ENCODE data around the gene PCMT1.
"Not testable (repeated sequence)": the region's sequence is repeated elsewhere in the genome, so short reads cannot be mapped to it uniquely, and the experiment has no call there.

The PCMT1 gene

DNA sequence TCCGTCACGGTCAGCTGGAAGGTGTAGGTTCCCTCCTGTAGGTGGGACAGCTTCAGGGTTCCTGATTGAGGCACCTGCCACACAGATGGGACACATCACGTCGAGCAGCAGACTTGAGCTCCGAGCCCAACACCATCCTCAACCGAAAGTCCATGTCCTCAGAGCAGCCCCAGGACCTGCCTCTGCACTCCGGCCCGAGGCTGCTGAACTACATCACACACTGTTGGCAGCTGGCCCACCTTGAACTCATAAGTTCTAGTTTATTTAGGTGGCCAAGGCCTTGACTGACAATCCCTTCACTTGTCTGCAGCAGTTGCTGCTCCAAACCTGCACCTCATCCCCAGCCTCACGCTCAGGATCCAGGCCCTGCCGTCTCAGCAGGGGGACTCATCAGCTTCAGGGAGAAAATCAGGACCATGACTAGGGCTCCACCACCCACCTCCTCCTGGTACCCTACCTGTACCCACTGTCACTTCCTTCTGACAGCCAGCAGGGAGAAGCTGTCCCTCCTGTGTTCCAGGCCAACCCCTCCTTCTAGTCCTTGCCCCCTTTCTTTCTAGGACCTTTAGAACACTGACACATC, 93.6 kb downstream of the PCMT1 start:
- H3K36me3 Mint-ChIP-seq (ENCODE audit: low read depth): no peaks in the 10 kb centered on the region
- no peaks in the 10 kb centered on the region for H3K27me3 Mint-ChIP-seq
- no peak overlapping the region for H3K27ac Mint-ChIP-seq
- peaks cover 4% of the 10 kb centered on the region for H3K4me1 Mint-ChIP-seq (ENCODE audit: low read depth)
- H3K4me3 Mint-ChIP-seq: no peak overlapping the region
- H3K9me3 Mint-ChIP-seq: no peaks in the 10 kb centered on the region
- intact Hi-C loops (cut with micrococcal nuclease): no loop called here

- H3K4me3 Mint-ChIP-seq; H3K27ac Mint-ChIP-seq; H3K27me3 Mint-ChIP-seq; H3K4me1 Mint-ChIP-seq (ENCODE audit: low read depth); intact Hi-C loops (cut with micrococcal nuclease); H3K36me3 Mint-ChIP-seq (ENCODE audit: low read depth); H3K9me3 Mint-ChIP-seq: not testable (repeated sequence)
Observed at GRCh38 chr6:149844036-149844435, 94.5 kb downstream of the PCMT1 start.

GRCh38 chr6:149844480-149844879, 94.9 kb downstream of the PCMT1 start:
- Mint-ChIP-seq H3K27ac (no peak overlapping the region), H3K4me3 (no peak overlapping the region), H3K4me1 (ENCODE audit: low read depth) (peaks cover 4% of the 10 kb centered on the region), H3K36me3 (ENCODE audit: low read depth) (no peaks in the 10 kb centered on the region), H3K27me3 (no peaks in the 10 kb centered on the region), H3K9me3 (no peaks in the 10 kb centered on the region)
- intact Hi-C loops (cut with micrococcal nuclease): no loop called here

- no peaks in the 10 kb centered on the region for H3K9me3 Mint-ChIP-seq
- intact Hi-C loops (cut with micrococcal nuclease): no loop called here
- no peaks in the 10 kb centered on the region for H3K36me3 Mint-ChIP-seq (ENCODE audit: low read depth)
- H3K4me3 Mint-ChIP-seq: no peak overlapping the region
- peaks cover 4% of the 10 kb centered on the region for H3K4me1 Mint-ChIP-seq (ENCODE audit: low read depth)
- H3K27ac Mint-ChIP-seq: no peak overlapping the region
- H3K27me3 Mint-ChIP-seq: no peaks in the 10 kb centered on the region
Observed at GRCh38 chr6:149845549-149845948, 96.0 kb downstream of the PCMT1 start.

DNA sequence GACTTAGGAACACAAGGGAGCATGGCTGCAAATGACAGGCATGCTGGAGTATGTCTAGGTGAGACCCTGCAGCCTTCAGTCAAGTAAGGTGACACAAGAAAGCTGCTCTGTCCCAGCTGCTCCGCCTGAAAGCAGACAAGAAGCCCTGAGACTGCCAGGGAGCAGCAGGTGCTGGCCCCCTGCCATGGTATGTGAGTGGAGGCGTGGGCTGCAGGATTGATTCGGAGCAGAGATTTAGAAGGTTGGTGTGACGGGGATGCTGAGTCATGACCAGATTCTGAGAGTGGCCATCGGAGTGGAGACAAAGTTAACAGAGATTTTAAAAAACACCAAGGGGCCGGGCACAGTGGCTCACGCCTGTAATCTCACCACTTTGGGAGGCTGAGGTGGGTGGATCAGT, 96.8 kb downstream of the PCMT1 start:
- H3K9me3 Mint-ChIP-seq: no peaks in the 10 kb centered on the region
- H3K27ac Mint-ChIP-seq: no peak overlapping the region
- H3K27me3 Mint-ChIP-seq: no peaks in the 10 kb centered on the region
- intact Hi-C loops (cut with micrococcal nuclease): no loop called here
- H3K4me1 Mint-ChIP-seq (ENCODE audit: low read depth): peaks cover 5% of the 10 kb centered on the region
- no peak overlapping the region for H3K4me3 Mint-ChIP-seq
- H3K36me3 Mint-ChIP-seq (ENCODE audit: low read depth): no peaks in the 10 kb centered on the region

GRCh38 chr6:149847939-149848267, 98.4 kb downstream of the PCMT1 start:
- no peak overlapping the region for H3K4me3 Mint-ChIP-seq
- intact Hi-C loops (cut with micrococcal nuclease): no loop called here
- no peaks in the 10 kb centered on the region for H3K36me3 Mint-ChIP-seq (ENCODE audit: low read depth)
- H3K4me1 Mint-ChIP-seq (ENCODE audit: low read depth): peaks cover 18% of the 10 kb centered on the region
- H3K9me3 Mint-ChIP-seq: no peaks in the 10 kb centered on the region
- no peaks in the 10 kb centered on the region for H3K27me3 Mint-ChIP-seq
- no peak overlapping the region for H3K27ac Mint-ChIP-seq

- H3K36me3 Mint-ChIP-seq (ENCODE audit: low read depth); H3K4me3 Mint-ChIP-seq; H3K27me3 Mint-ChIP-seq; H3K27ac Mint-ChIP-seq; intact Hi-C loops (cut with micrococcal nuclease); H3K9me3 Mint-ChIP-seq: not testable (repeated sequence)
- peaks cover 17% of the 10 kb centered on the region for H3K4me1 Mint-ChIP-seq (ENCODE audit: low read depth)
Observed at GRCh38 chr6:149848343-149848742, 98.8 kb downstream of the PCMT1 start.

- Mint-ChIP-seq H3K9me3 (no peaks in the 10 kb centered on the region), H3K27me3 (no peaks in the 10 kb centered on the region), H3K36me3 (ENCODE audit: low read depth) (no peaks in the 10 kb centered on the region), H3K27ac (no peak overlapping the region), H3K4me1 (ENCODE audit: low read depth) (peaks cover 21% of the 10 kb centered on the region), H3K4me3 (no peak overlapping the region)
- intact Hi-C loops (cut with micrococcal nuclease): no loop called here
Observed at GRCh38 chr6:149851461-149852110, 102.0 kb downstream of the PCMT1 start.

- Mint-ChIP-seq H3K27me3 (no peaks in the 10 kb centered on the region), H3K27ac (no peak overlapping the region), H3K9me3 (no peaks in the 10 kb centered on the region), H3K36me3 (ENCODE audit: low read depth) (no peaks in the 10 kb centered on the region), H3K4me1 (ENCODE audit: low read depth) (peaks cover 21% of the 10 kb centered on the region), H3K4me3 (no peak overlapping the region)
- intact Hi-C loops (cut with micrococcal nuclease): no loop called here
Observed at GRCh38 chr6:149852180-149852579, 102.6 kb downstream of the PCMT1 start.

- H3K4me3 Mint-ChIP-seq: no peak overlapping the region
- H3K27ac Mint-ChIP-seq: no peak overlapping the region
- H3K9me3 Mint-ChIP-seq: no peaks in the 10 kb centered on the region
- H3K36me3 Mint-ChIP-seq (ENCODE audit: low read depth): no peaks in the 10 kb centered on the region
- intact Hi-C loops (cut with micrococcal nuclease): no loop called here
- no peaks in the 10 kb centered on the region for H3K27me3 Mint-ChIP-seq
- H3K4me1 Mint-ChIP-seq (ENCODE audit: low read depth): peaks cover 21% of the 10 kb centered on the region
Observed at GRCh38 chr6:149852881-149853280, 103.3 kb downstream of the PCMT1 start.

DNA sequence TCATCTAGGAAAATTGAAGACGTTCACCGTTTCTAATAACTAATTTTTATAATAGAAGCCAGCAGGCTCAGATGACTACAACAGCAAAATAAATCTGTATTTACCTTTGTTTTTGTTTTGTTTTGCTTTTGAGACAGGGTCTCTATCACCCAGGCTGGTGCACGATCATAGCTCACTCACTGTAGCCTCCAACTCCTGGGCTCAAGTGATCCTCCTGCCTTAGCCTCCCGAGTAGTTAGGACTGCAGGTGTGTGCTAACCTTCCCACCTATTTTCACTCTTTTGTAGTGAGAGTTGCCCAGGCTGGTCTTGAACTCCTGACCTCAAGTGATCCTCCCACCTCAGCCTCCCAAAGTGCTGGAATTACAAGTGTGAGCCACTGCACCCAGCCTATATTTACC, 104.5 kb downstream of the PCMT1 start:
- peaks cover 21% of the 10 kb centered on the region for H3K4me1 Mint-ChIP-seq (ENCODE audit: low read depth)
- H3K27ac Mint-ChIP-seq; H3K36me3 Mint-ChIP-seq (ENCODE audit: low read depth); H3K4me3 Mint-ChIP-seq; H3K27me3 Mint-ChIP-seq; intact Hi-C loops (cut with micrococcal nuclease); H3K9me3 Mint-ChIP-seq: not testable (repeated sequence)

DNA sequence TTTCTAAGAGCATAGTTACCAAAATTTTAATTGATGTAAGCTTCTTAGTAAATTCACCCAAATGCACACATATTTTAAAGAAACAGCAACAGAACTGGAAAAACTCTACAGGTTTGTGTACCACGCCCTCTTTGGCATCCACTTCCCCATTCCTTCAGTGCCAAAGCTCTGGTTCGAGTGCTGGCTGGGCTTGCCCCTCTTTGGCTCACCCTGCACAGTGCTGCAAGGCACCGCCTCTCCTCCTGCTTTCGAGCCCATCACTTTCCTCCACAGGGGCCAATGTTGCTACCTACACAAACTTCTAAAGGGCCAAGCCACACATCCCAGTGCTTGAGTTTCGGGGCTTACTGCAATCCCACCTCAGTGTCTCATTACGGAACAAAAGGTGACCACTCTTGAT, 105.0 kb downstream of the PCMT1 start:
- no peak overlapping the region for H3K4me3 Mint-ChIP-seq
- intact Hi-C loops (cut with micrococcal nuclease): no loop called here
- H3K9me3 Mint-ChIP-seq: no peaks in the 10 kb centered on the region
- H3K36me3 Mint-ChIP-seq (ENCODE audit: low read depth): no peaks in the 10 kb centered on the region
- no peak overlapping the region for H3K27ac Mint-ChIP-seq
- H3K27me3 Mint-ChIP-seq: no peaks in the 10 kb centered on the region
- peaks cover 21% of the 10 kb centered on the region for H3K4me1 Mint-ChIP-seq (ENCODE audit: low read depth)

- Mint-ChIP-seq H3K36me3 (ENCODE audit: low read depth) (no peaks in the 10 kb centered on the region), H3K4me3 (no peak overlapping the region), H3K9me3 (no peaks in the 10 kb centered on the region), H3K27me3 (no peaks in the 10 kb centered on the region), H3K4me1 (ENCODE audit: low read depth) (peaks cover 21% of the 10 kb centered on the region), H3K27ac (no peak overlapping the region)
- intact Hi-C loops (cut with micrococcal nuclease): no loop called here
Observed at GRCh38 chr6:149855040-149855654, 105.6 kb downstream of the PCMT1 start.

DNA sequence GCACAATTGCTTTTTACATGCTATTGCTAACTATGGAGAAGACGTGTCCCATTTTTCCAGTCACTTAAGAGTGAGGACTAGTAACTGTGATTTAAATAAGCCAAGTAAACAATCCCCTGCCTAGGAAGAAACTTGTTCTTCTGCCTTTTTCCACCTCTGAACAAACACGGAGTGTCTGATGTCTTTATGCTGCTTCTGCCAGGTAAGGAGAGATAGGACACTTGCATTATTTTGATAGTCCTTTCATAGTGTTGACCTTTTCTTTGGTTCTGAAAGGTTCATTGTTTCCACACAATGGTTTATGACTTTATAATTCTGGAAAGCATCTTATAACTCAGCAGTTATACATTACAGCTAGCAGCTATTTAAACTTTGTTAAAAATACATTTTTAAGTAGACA, 106.2 kb downstream of the PCMT1 start:
- Mint-ChIP-seq H3K36me3 (ENCODE audit: low read depth) (no peaks in the 10 kb centered on the region), H3K27ac (no peak overlapping the region), H3K4me1 (ENCODE audit: low read depth) (peaks cover 21% of the 10 kb centered on the region), H3K4me3 (no peak overlapping the region), H3K9me3 (no peaks in the 10 kb centered on the region), H3K27me3 (no peaks in the 10 kb centered on the region)
- intact Hi-C loops (cut with micrococcal nuclease): no loop called here

Measured in dendritic cell treated with granulocyte-macrophage colony-stimulating factor and Interleukin-4, amounts not matched to agents 40 ng/mL and 50 ng/mL, for 4 days (primary cell).